Peyer's patch (tissue), 4 donors: Measurements from ENCODE around the gene RABGGTA. TPM values are rescaled to one million over a fixed set of nuclear protein-coding genes. Genes with fewer than 3 reads are reported as not detected.
A peak's percentile ranks its signal among the peaks of the same experiment; 100 is the strongest.

Experiments
- DNase-seq, 3 donors: peaks; one replicate each; pipeline ENCODE4 v3.0.0-alpha.2; 2017 to 2019
- H3K27ac ChIP-seq, 4 donors: fragments of 200-600 bp; sonication (generic); one replicate each; pipeline ENCODE4 v1.5.1; 2016 to 2019
- H3K27me3 ChIP-seq, 2 donors: fragments of 200-600 bp; sonication (generic); one replicate each; pipeline ENCODE4 v1.5.1; 2019
- H3K36me3 ChIP-seq, 3 donors: fragments of 200-600 bp; sonication (generic); one replicate each; pipeline ENCODE4 v1.5.1; 2016 to 2019
- H3K4me1 ChIP-seq, 4 donors: fragments of 200-600 bp; sonication (generic); one replicate each; pipeline ENCODE4 v1.5.1; 2016 to 2019
- H3K4me3 ChIP-seq, 4 donors: fragments of 200-600 bp; sonication (generic); 1 replicate in 3 of 4; 2 replicates in 1 of 4; pipeline ENCODE4 v1.5.1; 2016 to 2019; ENCODE audit warnings: mild to moderate bottlenecking in 1 of 4
- H3K9me3 ChIP-seq, 4 donors: fragments of 200-600 bp; sonication (generic); one replicate each; pipeline ENCODE4 v1.5.1; 2016 to 2019; ENCODE audit warnings: mild to moderate bottlenecking in 1 of 4
- CTCF ChIP-seq, 6 experiments: fragments of 450-650 bp in 4 of 6; fragments of 200-600 bp in 2 of 6; sonication (generic) in 1 of 6; IDR thresholded peaks; one replicate each; pipeline ENCODE4 v1.5.1; 2017 to 2019; ENCODE audit warnings: antibody characterized with exemption in 6 of 6, mild to moderate bottlenecking in 3 of 6, moderate library complexity in 1 of 6
- POLR2A ChIP-seq, 2 donors: fragments of 450-650 bp; IDR thresholded peaks; one replicate each; pipeline ENCODE4 v1.5.1; 2017; ENCODE audit warnings: antibody characterized with exemption in 2 of 2, mild to moderate bottlenecking in 2 of 2, moderate library complexity in 2 of 2
- total RNA-seq, 4 donors: library from RNA; depleted of rRNA; stranded (reverse); fragments of >200 nt; gene quantifications; one replicate each; pipeline ENCODE4 v1.1.0, GENCODE V29; 2016

The RABGGTA gene
- total RNA-seq, 4 donors from 2014 or later = 57.3 to 84.6 (median 77.6) TPM

- H3K27ac ChIP-seq = peak overlapping the region in 1 of 4 donors; percentile 38
- no peaks in the 10 kb centered on the region for H3K9me3 ChIP-seq
- H3K36me3 ChIP-seq = peaks cover 0 to 45% (median 0%) of the 10 kb centered on the region in 3 donors
- H3K4me1 ChIP-seq = peaks cover 0 to 34% (median 12%) of the 10 kb centered on the region in 4 donors
- H3K27me3 ChIP-seq = no peaks in the 10 kb centered on the region
- H3K4me3 ChIP-seq = peak overlapping the region in 2 of 4 donors; percentile 1 to 18
- no peak for DNase-seq
- TF ChIP-seq CTCF (IDR thresholded peaks at IDR 0.05) (peak in 5 of 6 experiments; percentile 1 to 65 (median 60)), POLR2A (IDR thresholded peaks at IDR 0.05) (no peak)
Measured at GRCh38 chr14:24297190-24297964, 26.0 kb upstream of the RABGGTA start.

GRCh38 chr14:24296341-24297157 lies 25.2 kb upstream of the RABGGTA start:
- Histone ChIP-seq H3K27ac (peak overlapping the region in 1 of 4 donors; percentile 38), H3K4me3 (peak overlapping the region in 1 of 4 donors; percentile 18), H3K9me3 (no peaks in the 10 kb centered on the region), H3K36me3 (peaks cover 0 to 45% (median 0%) of the 10 kb centered on the region in 3 donors), H3K4me1 (peaks cover 0 to 34% (median 12%) of the 10 kb centered on the region in 4 donors), H3K27me3 (no peaks in the 10 kb centered on the region)
- DNase-seq = peak in 2 of 3 donors; percentile 61 to 83
- TF ChIP-seq CTCF (IDR thresholded peaks at IDR 0.05) = peak; percentile 13 to 77 (median 72)
- no peak for TF ChIP-seq POLR2A (IDR thresholded peaks at IDR 0.05)

DNA sequence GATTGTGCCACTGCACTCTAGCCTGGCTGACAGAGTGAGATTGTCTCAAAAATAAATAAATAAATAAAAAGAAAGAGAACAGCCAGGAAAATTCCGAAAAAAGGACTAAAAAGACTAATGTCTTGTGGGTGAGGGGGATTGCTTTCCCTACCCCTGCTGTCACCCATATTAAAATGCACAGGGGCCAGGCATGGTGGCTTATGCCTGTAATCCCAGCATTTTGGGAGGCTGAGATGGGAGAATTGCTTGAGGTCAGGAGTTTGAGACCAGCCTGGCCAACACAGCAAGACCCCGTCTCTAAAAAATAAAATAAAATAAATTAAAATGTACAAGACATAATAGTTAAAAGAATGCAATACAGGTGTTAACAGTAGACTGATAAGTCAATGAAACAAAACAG lies 22.1 kb upstream of the RABGGTA start:
- Histone ChIP-seq H3K36me3 (peaks cover 0 to 68% (median 0%) of the 10 kb centered on the region in 3 donors), H3K4me3 (no peak overlapping the region), H3K27ac (no peak overlapping the region), H3K9me3 (no peaks in the 10 kb centered on the region), H3K27me3 (no peaks in the 10 kb centered on the region), H3K4me1 (peaks cover 0 to 13% (median 0%) of the 10 kb centered on the region in 4 donors)
- no peak for DNase-seq
- TF ChIP-seq CTCF (IDR thresholded peaks at IDR 0.05) (no peak), POLR2A (IDR thresholded peaks at IDR 0.05) (no peak)

DNA sequence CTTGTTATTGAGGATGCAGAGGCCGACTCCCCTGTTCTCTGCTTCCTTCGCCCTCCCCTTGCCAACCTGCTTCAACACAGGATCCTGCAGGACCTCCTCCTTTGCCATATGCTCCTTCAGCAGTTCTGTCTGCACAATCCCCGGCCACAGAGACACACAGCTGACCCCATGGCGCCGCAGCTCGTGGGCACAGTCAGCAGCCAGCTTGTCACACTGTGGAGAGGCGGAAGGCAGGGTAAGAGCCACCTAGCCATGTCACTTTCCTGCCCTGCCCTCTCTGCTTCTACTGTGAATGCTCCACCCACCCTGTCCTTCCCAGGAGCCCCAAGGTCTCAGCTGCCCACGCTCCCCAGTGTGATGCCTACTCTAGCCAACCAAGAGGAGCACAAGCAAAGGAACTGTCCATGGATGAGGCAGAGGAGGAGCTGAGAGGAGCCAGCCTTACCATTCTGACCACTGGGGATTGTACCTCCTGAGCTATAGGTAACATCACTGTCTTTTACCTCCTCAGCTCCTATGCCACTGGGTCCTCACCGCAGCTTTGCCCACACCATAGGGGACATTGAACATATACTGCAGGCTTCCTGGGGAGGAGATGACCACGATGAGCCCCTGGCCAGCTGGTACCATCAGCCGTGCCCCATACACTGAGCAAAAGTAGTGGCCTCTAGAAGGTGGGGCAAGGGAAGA lies 20.9 kb upstream of the RABGGTA start:
- TF ChIP-seq POLR2A (IDR thresholded peaks at IDR 0.05) (no peak), CTCF (IDR thresholded peaks at IDR 0.05) (no peak)
- H3K9me3 ChIP-seq = no peaks in the 10 kb centered on the region
- no peak for DNase-seq
- no peak overlapping the region for H3K27ac ChIP-seq
- H3K27me3 ChIP-seq = no peaks in the 10 kb centered on the region
- H3K4me3 ChIP-seq = no peak overlapping the region
- peaks cover 0 to 68% (median 0%) of the 10 kb centered on the region in 3 donors for H3K36me3 ChIP-seq
- H3K4me1 ChIP-seq = peaks cover 0 to 8% (median 0%) of the 10 kb centered on the region in 4 donors

GRCh38 chr14:24291446-24292117 lies 20.2 kb upstream of the RABGGTA start:
- Histone ChIP-seq H3K4me3 (no peak overlapping the region), H3K9me3 (no peaks in the 10 kb centered on the region), H3K27me3 (no peaks in the 10 kb centered on the region), H3K4me1 (peaks cover 0 to 1% (median 0%) of the 10 kb centered on the region in 4 donors), H3K27ac (no peak overlapping the region), H3K36me3 (peaks cover 0 to 68% (median 0%) of the 10 kb centered on the region in 3 donors)
- no peak for TF ChIP-seq CTCF (IDR thresholded peaks at IDR 0.05)
- TF ChIP-seq POLR2A (IDR thresholded peaks at IDR 0.05) = no peak
- no peak for DNase-seq
